NB4 (cell line): ENCODE results near the gene GPSM1.

ENCODE experiments used
- CTCF ChIP-seq: IDR thresholded peaks from one replicate; pipeline ENCODE4 v1.5.1; 2012; ENCODE audit warnings: low read depth, low read length
- POLR2A ChIP-seq: IDR thresholded peaks from 2 replicates; pipeline ENCODE4 v1.6.1; 2011; ENCODE audit warnings: mild to moderate bottlenecking; ENCODE audit not compliant: insufficient read length; ENCODE audit errors: extremely low read depth

DNA sequence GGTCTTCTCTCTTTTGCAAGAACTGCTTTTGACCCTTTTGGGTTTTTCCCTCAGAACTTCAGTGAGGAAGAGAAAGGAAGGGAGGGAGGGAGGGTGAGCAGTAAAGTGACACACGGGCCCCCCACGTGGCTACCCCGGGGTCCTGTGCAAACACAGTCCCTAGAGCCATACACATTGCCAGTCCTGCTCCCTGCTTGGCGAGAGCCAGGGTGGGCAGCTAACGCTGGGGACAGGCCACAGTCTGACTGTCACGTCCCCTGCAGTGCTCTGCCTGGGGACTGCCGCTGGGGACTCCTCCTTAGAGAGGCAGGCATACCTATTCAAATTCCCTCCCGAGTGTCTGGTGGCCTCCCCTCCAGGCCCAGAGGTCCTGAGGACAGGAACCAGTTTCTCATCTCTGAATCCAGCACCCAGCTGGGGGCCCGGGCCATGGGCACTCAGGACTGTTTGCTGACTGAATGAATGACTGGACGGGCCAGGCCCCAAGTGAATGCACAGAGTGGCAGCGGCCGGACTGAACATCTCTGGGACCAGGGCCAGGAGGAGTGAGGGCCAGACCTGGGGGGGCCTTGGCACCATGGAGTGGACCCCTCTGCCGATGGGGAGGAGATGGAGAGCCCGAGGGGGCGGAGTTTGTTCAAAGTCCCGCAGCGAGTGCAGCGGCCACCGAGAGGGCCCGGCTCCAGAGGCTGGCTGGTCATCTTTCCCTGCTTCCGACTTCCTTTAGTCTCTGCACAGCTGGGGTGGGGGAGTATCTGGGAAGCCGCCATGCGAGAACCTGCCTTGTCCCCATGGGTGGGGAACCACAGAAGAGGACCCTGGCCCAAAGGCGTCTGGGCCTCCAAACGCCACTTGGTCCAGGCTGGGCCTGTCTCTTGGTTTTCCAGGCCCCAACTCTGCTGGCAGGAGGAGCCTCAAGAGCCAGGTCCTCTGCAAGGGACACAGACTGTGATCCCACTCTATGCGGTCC, 29.3 kb upstream of the GPSM1 start:
- TF ChIP-seq CTCF (no peak), POLR2A (no peak)
